Urinary bladder (tissue), 4 donors: ENCODE results near the gene C1orf159. TPM values are rescaled to one million over a fixed set of nuclear protein-coding genes. Genes with fewer than 3 reads are reported as not detected.
"Not testable (repeated sequence)": the region's sequence is repeated elsewhere in the genome, so short reads cannot be mapped to it uniquely, and the experiment has no call there.

Experiments
- DNase-seq: peaks from one replicate; pipeline ENCODE4 v3.0.0-alpha.2; 2015; ENCODE audit errors: extremely low spot score
- H3K27ac ChIP-seq: one replicate; pipeline ENCODE4 v1.5.1; 2013; ENCODE audit warnings: low read depth, mild to moderate bottlenecking, moderate library complexity
- H3K36me3 ChIP-seq: one replicate; pipeline ENCODE4 v1.6.1; 2013; ENCODE audit warnings: mild to moderate bottlenecking, moderate library complexity; ENCODE audit not compliant: insufficient read depth
- H3K4me1 ChIP-seq: one replicate; pipeline ENCODE4 v1.6.1; 2013; ENCODE audit warnings: mild to moderate bottlenecking, moderate library complexity; ENCODE audit not compliant: insufficient read depth
- H3K4me3 ChIP-seq: one replicate; pipeline ENCODE4 v1.5.1; 2013; ENCODE audit warnings: low read depth, low read length
- WGBS: extraction: QIAGEN DNeasy Blood & Tissue Kit; methylation state at CpG from one replicate; pipeline ENCODE4 v1.1.7; 2013; 5-methylcytosine and 5-hydroxymethylcytosine counted together
- polyA plus RNA-seq: library from polyadenylated mRNA; stranded (reverse); fragments of 200-250 nt; gene quantifications from one replicate; pipeline ENCODE4 v1.2.3, GENCODE V29; 2013
- total RNA-seq: library from RNA; depleted of rRNA; stranded (reverse); fragments of >200 nt; gene quantifications from one replicate; pipeline ENCODE4 v1.2.3, GENCODE V29; 2014
- donor health status: healthy with polysubstance abuse.
- donor health status: healthy.

C1orf159 gene
- total and polyA plus RNA-seq, 2 donors = 7.1 to 12.6 TPM

DNA sequence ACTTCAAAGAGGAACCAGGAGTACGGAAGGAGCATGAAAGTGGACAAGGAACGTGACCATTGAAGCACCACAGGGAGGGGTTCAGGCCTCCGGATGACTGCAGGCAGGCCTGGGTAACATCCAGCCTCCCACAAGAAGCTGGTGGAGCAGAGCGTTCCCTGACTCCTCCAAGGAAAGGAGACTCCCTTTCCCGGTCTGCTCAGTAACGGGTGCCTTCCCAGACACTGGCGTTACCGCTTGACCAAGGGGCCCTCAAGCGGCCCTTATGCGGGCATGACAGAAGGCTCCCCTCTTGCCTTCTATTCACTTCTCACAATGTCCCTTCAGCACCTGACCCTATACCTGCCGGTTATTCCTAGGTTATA is 50.0 kb downstream of the C1orf159 start:
- not testable (repeated sequence) for H3K4me1 ChIP-seq, H3K4me3 ChIP-seq, H3K27ac ChIP-seq, H3K36me3 ChIP-seq, DNase-seq
- 61% methylated on average over 11 of the region's 11 CpGs for WGBS

DNA sequence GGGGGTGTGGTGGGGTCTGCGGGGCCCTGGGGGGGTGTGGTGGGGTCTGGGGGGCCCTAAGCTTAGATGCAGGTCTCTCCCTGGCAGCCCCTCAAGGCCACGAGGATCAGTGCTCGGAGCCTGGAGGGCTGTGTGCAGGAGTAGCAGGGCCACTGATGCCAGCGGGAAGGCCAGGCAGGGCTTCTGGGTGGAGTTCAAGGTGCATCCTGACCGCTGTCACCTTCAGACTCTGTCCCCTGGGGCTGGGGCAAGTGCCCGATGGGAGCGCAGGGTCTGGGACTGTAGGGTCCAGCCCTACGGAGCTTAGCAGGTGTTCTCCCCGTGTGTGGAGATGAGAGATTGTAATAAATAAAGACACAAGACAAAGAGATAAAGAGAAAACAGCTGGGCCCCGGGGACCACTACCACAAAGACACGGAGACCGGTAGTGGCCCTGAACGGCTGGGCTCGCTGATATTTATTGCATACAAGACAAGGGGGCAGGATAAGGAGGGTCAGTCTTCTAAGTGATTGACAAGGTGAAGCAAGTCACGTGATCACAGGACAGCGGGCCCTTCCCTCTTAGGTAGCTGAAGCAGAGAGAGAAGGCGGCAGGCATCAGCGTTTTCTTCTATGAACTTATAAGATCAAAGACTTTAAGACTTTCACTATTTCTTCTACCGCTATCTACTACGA is 50.5 kb downstream of the C1orf159 start:
- Histone ChIP-seq H3K4me1 (no peaks in the 10 kb centered on the region), H3K27ac (no peak overlapping the region), H3K36me3 (no peaks in the 10 kb centered on the region), H3K4me3 (no peak overlapping the region)
- WGBS = 64% methylated on average over 20 of the region's 20 CpGs
- no peak for DNase-seq

DNA sequence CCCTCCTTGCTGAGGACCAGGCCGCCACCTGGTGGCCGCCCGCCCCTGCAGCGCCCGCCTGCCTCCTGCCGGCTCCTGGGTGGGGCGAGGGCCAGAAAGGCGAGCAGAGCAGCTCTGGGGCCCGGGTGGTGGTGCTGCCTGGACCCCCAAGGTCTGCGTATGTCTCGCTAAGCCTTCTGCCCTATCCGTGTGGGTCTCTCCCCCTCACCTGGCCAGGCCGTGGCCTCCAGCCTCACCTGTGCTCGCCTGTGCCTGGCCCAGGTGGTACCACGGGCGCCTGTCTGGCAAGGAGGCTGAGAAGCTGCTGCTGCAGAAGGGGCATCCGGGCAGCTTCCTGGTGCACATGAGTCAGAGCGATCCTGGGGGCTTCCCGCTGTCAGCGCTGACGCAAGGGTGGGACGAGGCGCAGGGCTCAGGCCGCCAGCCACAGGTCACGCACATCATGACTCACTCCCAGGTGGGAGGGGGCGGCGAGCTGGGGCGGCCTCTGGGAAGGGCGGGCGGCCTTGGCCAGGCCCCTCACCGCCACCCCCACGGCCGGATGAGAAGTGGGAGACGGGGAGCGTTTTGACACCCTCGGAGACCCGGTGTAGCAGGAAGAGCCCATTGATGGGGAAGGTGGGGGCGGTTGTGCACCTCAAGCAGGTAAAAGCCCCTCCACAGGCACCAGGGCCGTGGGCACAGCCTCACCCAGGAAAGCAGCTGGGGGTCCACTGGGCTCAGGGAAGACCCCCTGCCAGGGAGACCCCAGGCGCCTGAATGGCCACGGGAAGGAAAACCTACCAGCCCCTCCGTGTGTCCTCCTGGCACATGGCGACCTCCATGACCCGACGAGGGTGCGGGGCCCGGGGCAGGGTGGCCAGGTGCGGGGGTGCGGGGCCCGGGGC is 51.7 kb downstream of the C1orf159 start:
- WGBS = 18% methylated on average over 50 of the region's 50 CpGs
- H3K27ac ChIP-seq = no peak overlapping the region
- no peaks in the 10 kb centered on the region for H3K4me1 ChIP-seq
- no peak for DNase-seq
- H3K36me3 ChIP-seq = no peaks in the 10 kb centered on the region
- no peak overlapping the region for H3K4me3 ChIP-seq

DNA sequence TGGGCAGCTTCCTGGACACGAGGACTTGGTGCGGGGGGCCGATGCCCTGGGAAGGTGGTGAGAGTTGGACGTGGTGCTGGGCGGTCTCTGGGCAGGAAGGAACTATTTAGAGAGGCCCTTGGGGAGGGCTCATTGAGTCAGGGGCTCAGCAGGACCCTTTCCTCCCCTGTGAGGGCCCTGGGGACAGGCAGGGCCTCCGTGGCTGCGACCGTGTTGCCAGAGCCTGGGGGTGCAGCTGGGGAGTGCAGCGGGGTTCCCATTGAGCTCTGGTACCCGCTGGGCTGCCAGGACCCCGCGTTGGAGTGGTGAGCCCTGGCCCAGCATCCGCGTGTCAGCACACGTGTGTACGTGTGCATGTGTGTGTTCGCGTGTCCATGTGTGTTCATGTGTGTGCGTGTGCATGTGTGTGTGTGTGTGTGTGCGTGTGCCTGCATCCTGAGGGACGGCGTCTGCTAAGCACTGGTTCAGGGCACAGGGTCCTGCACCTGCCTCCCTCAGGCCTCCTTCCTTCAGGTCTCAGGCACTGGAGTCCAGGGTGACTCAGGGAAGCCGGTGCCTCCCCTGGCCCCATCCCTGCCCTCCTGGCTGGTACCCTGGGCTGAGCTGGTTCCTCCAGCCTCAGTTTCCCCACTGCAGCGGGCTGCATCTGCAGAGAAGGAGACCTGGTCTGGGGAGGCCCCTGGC is 52.5 kb downstream of the C1orf159 start:
- no peak overlapping the region for H3K4me3 ChIP-seq
- WGBS = 69% methylated on average over 24 of the region's 24 CpGs
- DNase-seq = no peak
- no peak overlapping the region for H3K27ac ChIP-seq
- no peaks in the 10 kb centered on the region for H3K36me3 ChIP-seq
- H3K4me1 ChIP-seq = no peaks in the 10 kb centered on the region

DNA sequence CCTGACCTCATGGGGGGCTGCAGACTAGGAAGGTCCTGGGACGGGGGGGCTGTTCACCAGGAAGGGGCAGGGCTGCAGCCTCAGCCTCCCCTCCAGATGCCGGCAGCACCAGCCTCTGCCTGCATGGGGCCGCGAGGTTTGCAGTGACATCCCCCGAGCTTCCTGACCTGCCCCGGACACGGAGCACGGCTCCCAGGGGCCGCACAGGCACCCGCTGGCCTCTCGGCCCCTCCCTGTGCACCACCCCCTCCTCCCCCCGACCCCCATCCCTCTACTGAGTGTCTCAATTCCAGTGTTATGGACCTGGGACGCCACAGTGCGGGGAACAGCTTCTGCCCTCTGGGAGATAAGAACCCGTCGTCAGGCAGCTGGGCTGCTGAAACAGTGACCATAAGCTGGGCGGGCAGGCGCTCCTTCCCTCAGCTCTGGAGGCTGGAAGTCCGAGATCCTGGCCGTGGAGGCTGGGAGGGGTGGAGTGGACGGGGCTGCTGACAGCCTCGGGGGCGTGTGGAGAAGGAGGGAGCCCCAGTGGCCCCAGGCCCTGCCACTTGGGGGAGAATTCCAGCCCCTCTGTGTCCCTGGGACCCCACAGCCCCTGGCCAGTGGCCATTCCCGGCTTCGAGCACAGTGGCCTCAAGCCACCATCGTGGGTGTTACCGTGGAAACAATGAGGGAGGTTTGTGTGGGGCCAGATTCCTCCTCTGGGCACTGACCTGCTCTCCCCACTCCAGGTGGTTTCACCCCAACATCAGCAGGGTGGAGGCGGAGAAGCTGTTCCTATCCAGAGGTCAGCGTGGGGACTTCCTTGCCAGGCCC is 53.3 kb downstream of the C1orf159 start:
- Histone ChIP-seq H3K27ac (no peak overlapping the region), H3K4me3 (no peak overlapping the region), H3K4me1 (no peaks in the 10 kb centered on the region), H3K36me3 (no peaks in the 10 kb centered on the region)
- no peak for DNase-seq
- WGBS = 24% methylated on average over 29 of the region's 29 CpGs

DNA sequence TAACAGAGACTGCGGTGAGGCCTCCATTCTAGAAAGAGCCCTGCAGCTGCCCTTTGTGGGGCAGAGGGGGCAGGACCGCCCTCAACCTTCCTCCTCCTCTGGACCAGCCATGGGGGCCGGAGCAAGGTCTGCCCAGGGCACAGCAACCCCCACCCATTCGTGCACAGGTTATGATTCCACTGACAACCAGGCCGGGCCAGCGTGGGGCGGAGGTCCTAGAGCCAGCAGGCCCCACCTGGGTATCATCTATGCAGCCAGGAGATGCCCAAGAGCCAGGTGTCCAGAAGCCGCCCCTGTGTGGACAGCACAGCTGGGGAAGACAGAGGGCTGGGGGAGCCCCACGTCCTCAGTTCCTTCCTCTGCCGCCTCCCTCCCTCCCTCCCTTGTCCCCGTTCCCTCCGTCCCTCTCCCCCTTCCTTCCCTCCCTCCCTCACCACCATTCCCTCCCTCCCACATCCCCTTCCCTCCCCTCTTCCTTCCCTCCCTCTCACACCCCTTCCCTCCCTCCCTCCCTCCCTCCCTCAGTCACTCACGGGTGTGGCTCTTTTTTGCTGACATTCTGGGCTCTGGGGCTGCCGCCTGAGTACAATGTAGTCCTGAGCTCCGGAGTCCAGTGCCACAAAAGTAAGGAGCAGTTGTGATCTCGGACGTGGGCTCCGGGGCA is 54.1 kb downstream of the C1orf159 start:
- H3K36me3 ChIP-seq = no peaks in the 10 kb centered on the region
- no peaks in the 10 kb centered on the region for H3K4me1 ChIP-seq
- no peak overlapping the region for H3K4me3 ChIP-seq
- DNase-seq = no peak
- 44% methylated on average over 16 of the region's 18 CpGs for WGBS
- H3K27ac ChIP-seq = no peak overlapping the region

DNA sequence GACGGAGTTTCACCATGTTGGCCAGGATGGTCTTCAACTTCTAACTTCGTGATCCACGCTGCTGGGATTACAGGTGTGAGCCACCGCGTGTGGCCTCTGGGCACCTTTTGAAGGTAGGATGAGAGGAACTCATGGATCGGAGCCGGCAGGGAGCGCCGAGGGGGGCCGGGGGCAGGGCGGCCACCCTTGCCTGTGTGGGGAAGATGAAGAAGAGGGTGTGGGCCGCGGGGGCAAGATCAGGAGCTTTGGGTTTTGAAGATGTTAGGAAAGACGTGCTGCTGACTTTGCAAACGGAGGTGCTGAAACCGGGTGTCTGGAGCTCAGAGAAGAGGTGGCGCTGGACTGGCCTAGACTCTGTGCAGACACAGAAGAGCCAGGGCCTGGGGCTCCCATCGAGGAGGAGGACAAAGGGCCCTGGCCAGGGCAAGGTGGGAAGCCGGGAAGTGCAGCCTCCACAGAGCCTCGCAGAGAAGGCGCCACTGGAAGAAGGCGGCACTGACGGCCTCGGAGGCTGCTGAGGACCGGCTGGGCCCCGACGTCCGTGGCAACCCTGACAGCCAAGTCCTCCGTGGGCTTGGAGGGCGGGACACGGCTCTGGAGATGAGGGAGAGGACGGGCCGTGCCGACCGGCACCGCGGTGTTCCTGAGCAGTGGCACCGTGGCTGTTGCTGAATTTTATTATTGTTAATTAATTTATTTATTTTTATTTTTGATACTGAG is 55.4 kb downstream of the C1orf159 start:
- Histone ChIP-seq H3K27ac (no peak overlapping the region), H3K4me3 (no peak overlapping the region), H3K4me1 (no peaks in the 10 kb centered on the region), H3K36me3 (no peaks in the 10 kb centered on the region)
- DNase-seq = no peak
- whole genome bisulfite sequencing = 46% methylated on average over 38 of the region's 38 CpGs

DNA sequence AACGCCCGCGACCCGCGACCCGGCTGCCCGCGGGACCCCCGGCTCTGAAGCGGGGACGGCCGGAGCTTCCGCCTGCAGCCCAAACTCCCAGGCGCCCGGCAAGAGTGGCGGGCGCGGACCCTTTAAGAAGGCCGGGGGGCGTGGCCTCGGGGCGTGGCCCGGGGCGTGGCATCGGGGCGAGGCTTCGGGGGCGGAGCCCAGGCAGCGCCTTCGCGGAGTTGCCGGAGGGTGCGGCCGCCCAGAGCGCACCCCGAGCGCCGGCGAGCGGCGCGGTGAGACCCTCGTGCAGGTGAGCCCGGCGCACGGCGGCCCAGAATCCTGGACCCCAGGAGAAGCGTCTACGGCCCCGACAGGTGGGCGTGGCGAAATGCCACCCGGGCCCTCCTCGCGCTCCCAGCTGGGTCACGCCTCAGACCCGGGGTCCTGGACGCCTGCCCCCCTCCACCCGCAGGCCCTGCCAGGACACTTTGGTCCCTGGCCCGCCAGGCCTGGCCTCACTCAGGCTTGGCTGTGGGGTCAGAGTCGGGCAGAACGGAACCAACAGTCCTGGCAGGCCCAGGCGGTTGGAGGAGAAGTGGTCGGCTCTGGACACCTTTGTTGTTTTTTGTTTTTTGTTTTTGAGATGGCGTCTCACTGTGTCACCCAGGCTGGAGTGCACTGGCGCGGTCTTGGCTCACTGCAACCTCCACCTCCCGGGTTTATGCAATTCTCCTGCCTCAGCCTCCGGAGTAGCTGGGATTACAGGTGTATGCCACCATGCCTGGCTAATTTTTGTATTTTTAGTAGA is 56.2 kb downstream of the C1orf159 start:
- peak overlapping the region; percentile 54 for H3K4me3 ChIP-seq
- WGBS = 5% methylated on average over 69 of the region's 69 CpGs
- H3K27ac ChIP-seq = no peak overlapping the region
- H3K36me3 ChIP-seq = no peaks in the 10 kb centered on the region
- no peaks in the 10 kb centered on the region for H3K4me1 ChIP-seq
- DNase-seq = no peak

DNA sequence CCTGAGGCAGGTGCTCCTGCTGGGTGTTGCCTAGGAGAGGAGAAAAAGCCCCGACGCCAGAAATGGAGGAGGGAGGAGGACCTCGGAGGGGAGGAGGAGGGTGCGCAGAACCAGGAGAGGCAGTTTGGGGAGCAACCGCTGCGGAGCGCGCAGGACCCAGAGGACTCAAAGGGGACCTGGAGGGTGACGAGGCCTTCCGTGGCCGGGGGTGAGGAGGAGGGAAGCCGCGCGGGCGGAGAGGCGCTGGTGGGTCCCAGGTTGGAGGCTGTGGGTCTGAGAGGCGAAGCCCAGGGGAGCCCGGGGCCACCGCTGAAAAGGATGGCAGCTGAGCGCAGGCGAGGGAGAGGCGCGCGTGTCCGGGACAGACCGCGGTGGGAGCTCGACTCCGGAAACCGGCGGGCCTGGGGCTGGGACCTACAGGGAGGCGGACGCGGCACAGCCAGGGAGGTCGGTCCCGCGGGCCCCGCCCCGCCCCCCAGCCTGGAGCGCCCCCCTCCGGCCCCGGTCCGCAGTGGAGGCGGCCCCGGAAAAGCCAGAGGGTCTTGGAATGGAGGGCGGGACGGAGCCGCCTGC is 56.9 kb downstream of the C1orf159 start:
- H3K4me1 ChIP-seq = no peaks in the 10 kb centered on the region
- peak overlapping the region; percentile 54 for H3K4me3 ChIP-seq
- no peak for DNase-seq
- WGBS = 1% methylated on average over 48 of the region's 48 CpGs
- no peaks in the 10 kb centered on the region for H3K36me3 ChIP-seq
- H3K27ac ChIP-seq = no peak overlapping the region

DNA sequence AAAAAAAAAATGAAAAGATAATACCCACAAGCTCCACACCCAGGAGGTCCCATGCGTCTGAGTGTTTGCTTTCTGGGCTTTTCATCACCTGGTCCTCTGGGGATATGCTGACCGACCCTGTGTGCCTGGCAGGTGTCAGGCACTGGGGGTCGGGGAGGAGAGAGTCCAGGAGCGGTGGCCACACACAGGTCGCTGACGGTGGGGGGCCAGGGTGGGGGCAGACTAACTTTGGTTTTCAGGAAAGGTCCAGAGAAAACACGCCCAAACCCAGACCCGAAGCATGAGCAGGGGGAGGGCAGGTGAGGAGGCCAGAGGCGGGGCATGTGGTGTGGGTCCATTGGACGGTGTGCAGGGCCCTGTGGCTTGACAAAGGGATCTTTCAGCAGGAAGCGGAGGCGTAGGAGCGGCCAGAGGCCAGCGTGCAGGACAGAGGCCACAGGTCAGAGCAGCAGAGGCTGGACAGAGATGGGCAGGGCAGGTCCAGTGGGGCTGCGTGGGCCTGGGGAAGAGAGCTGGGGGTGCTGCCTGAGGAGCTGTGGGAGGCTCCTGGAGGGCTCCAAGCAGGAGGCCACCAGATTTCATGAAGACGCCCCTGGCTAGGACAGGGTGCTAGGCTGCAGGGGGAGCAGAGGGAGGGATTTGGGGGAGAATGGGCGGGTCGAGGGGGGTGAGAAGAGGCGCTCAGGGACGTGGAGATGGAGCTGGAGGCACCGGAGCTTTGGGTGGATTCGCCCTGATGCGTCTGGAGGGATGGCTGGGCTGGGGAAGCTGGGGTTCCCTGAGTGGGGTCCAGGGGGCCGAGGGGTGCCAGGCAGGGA is 57.6 kb downstream of the C1orf159 start:
- Histone ChIP-seq H3K36me3 (no peaks in the 10 kb centered on the region), H3K4me3 (no peak overlapping the region), H3K4me1 (no peaks in the 10 kb centered on the region), H3K27ac (no peak overlapping the region)
- WGBS = 25% methylated on average over 24 of the region's 24 CpGs
- DNase-seq = no peak

DNA sequence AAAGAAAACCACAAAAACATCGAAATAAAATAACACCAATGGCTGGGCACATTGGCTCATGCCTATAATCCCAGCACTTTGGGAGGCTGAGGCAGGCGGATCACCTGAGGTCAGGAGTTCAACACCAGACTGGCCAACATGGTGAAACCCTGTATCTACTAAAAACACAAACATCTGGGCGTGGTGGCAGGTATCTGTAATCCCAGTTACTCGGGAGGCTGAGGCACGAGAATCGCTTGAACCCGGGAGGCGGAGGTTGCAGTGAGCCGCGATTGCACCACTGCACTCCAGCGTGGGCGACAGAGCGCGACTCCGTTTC is 58.2 kb downstream of the C1orf159 start:
- H3K27ac ChIP-seq, H3K4me1 ChIP-seq, DNase-seq, H3K4me3 ChIP-seq, H3K36me3 ChIP-seq: not testable (repeated sequence)
- WGBS = 73% methylated on average over 15 of the region's 15 CpGs
